ENCODE measurements around the gene TBC1D24.

GRCh38 chr16:2515180-2515851 is 40.4 kb downstream of the TBC1D24 start:
- TF ChIP-seq JUND (IDR thresholded peaks at IDR 0.05) (no peak), CTCF (IDR thresholded peaks at IDR 0.05) (no peak), PBX3 (IDR thresholded peaks at IDR 0.05) (no peak), REST (IDR thresholded peaks at IDR 0.05; ENCODE audit: low read depth, low read length) (no peak), NFIC (IDR thresholded peaks at IDR 0.05; ENCODE audit: borderline replicate concordance) (no peak), MEF2A (IDR thresholded peaks at IDR 0.05; ENCODE audit: borderline replicate concordance, low read depth) (no peak), MAX (IDR thresholded peaks at IDR 0.05; ENCODE audit: low read depth) (no peak), RFX5 (IDR thresholded peaks at IDR 0.05; ENCODE audit: low read length) (no peak)
